Trophoblast cell (in vitro differentiated cells and primary cell): ENCODE results near the gene DOCK2.

Source experiments
- DNase-seq, 2 donors: peaks; one replicate each; pipeline ENCODE4 v3.0.0-alpha.2; 2016
- H2AFZ ChIP-seq: 2 replicates; pipeline ENCODE4 v1.6.1; 2013; ENCODE audit warnings: low read length, moderate library complexity, mild to moderate bottlenecking; ENCODE audit not compliant: insufficient read depth, poor library complexity
- H2AK5ac ChIP-seq: 2 replicates; pipeline ENCODE4 v1.6.1; 2013; ENCODE audit warnings: mild to moderate bottlenecking, low read length
- H2BK120ac ChIP-seq: 2 replicates; pipeline ENCODE4 v1.6.1; 2013; ENCODE audit warnings: low read length, mild to moderate bottlenecking, moderate library complexity; ENCODE audit not compliant: insufficient read depth, poor library complexity
- H2BK12ac ChIP-seq: 2 replicates; pipeline ENCODE4 v1.6.1; 2013; ENCODE audit warnings: mild to moderate bottlenecking, low read length, moderate library complexity
- H2BK5ac ChIP-seq: 2 replicates; pipeline ENCODE4 v1.6.1; 2013; ENCODE audit warnings: low read length, low read depth, moderate library complexity, mild to moderate bottlenecking; ENCODE audit not compliant: poor library complexity
- H3K14ac ChIP-seq: 2 replicates; pipeline ENCODE4 v1.6.1; 2013; ENCODE audit warnings: mild to moderate bottlenecking, low read length
- H3K18ac ChIP-seq: 2 replicates; pipeline ENCODE4 v1.6.1; 2013; ENCODE audit warnings: mild to moderate bottlenecking, low read length
- H3K23ac ChIP-seq: 2 replicates; pipeline ENCODE4 v1.6.1; 2013; ENCODE audit warnings: low read length
- H3K27ac ChIP-seq: 2 replicates; pipeline ENCODE4 v1.5.1; 2013; ENCODE audit warnings: low read depth, mild to moderate bottlenecking, inconsistent platforms, low read length, moderate library complexity
- H3K27me3 ChIP-seq: 2 replicates; pipeline ENCODE4 v1.6.1; 2013; ENCODE audit warnings: inconsistent platforms, mild to moderate bottlenecking, low read length, moderate library complexity; ENCODE audit not compliant: insufficient read depth
- H3K36me3 ChIP-seq, 2 experiments: 1 replicate in 1 of 2; 2 replicates in 1 of 2; pipeline ENCODE4 v1.6.1; 2013; ENCODE audit warnings: low read length in 2 of 2, mild to moderate bottlenecking in 2 of 2, moderate library complexity in 1 of 2; ENCODE audit not compliant: insufficient read depth in 2 of 2, control insufficient read depth in 1 of 2
- H3K4ac ChIP-seq: 2 replicates; pipeline ENCODE4 v1.6.1; 2013; ENCODE audit warnings: low read depth, mild to moderate bottlenecking, low read length, moderate library complexity
- H3K4me1 ChIP-seq, 2 experiments: 1 replicate in 1 of 2; 2 replicates in 1 of 2; pipeline ENCODE4 v1.6.1; 2013; ENCODE audit warnings: low read length in 2 of 2, mild to moderate bottlenecking in 2 of 2, moderate library complexity in 1 of 2; ENCODE audit not compliant: insufficient read depth in 2 of 2, control insufficient read depth in 1 of 2
- H3K4me2 ChIP-seq: 2 replicates; pipeline ENCODE4 v1.6.1; 2013; ENCODE audit warnings: inconsistent platforms, mild to moderate bottlenecking, low read length, moderate library complexity
- H3K4me3 ChIP-seq: 2 replicates; pipeline ENCODE4 v1.5.1; 2013; ENCODE audit warnings: mild to moderate bottlenecking, low read depth, low read length, inconsistent platforms
- H3K79me1 ChIP-seq: one replicate; pipeline ENCODE4 v1.6.1; 2013; ENCODE audit warnings: low read length
- H3K79me2 ChIP-seq: 2 replicates; pipeline ENCODE4 v1.6.1; 2013; ENCODE audit warnings: low read length, mild to moderate bottlenecking; ENCODE audit not compliant: control insufficient read depth, insufficient read depth, poor library complexity
- H3K9ac ChIP-seq: 2 replicates; pipeline ENCODE4 v1.6.1; 2013; ENCODE audit warnings: mild to moderate bottlenecking, low read length
- H3K9me3 ChIP-seq: 2 replicates; pipeline ENCODE4 v1.6.1; 2013; ENCODE audit warnings: low read depth, mild to moderate bottlenecking, control low read depth, inconsistent platforms, low read length; ENCODE audit not compliant: insufficient read depth
- H4K12ac ChIP-seq: 2 replicates; pipeline ENCODE4 v1.6.1; 2013; ENCODE audit warnings: low read depth, mild to moderate bottlenecking, low read length, moderate library complexity
- H4K8ac ChIP-seq: 2 replicates; pipeline ENCODE4 v1.6.1; 2013; ENCODE audit warnings: low read depth, mild to moderate bottlenecking, low read length, moderate library complexity
- H4K91ac ChIP-seq: one replicate; pipeline ENCODE4 v1.6.1; 2013; ENCODE audit warnings: low read depth, mild to moderate bottlenecking, low read length, moderate library complexity
- WGBS: extraction: QIAGEN DNeasy Blood & Tissue Kit; methylation state at CpG from one replicate; pipeline ENCODE4 v1.1.7; 2013; ENCODE audit warnings: missing lambda C conversion rate; ENCODE audit not compliant: insufficient read length, insufficient coverage; ENCODE audit errors: extremely low coverage; 5-methylcytosine and 5-hydroxymethylcytosine counted together

The DOCK2 gene

DNA sequence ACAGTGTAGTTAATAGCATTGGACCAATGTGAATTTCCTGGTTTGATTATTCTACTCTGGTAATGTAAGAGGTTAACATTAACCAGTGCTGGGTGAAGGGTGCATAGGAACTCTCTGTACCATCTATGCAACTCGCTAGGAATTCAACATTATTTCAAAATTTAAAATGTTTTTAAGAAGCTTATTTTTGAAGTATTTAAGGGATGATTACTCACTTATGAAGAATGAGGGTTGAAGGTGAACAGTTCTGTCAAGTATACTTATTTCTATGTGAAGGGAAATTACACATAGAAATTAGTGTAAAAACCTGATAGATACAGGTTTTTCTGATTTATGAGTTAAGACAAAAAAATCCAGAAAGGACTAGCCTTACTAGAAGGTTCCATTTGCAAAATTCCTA is 177.4 kb downstream of the DOCK2 start:
- no CpG with 5 or more reads among the region's 1 CpG for WGBS
- H3K18ac ChIP-seq, result no peak overlapping the region
- H2AK5ac ChIP-seq, result no peak overlapping the region
- no peak overlapping the region for H3K4ac ChIP-seq
- no peak overlapping the region for H2BK5ac ChIP-seq
- H2BK12ac ChIP-seq, result no peak overlapping the region
- H4K91ac ChIP-seq, result no peak overlapping the region
- no peak overlapping the region for H2AFZ ChIP-seq
- H4K12ac ChIP-seq, result no peak overlapping the region
- H3K4me3 ChIP-seq, result no peak overlapping the region
- DNase-seq, result peak in 1 of 2 donors; percentile 57
- H3K4me2 ChIP-seq, result no peak overlapping the region
- H3K79me2 ChIP-seq, result no peaks in the 10 kb centered on the region
- no peak overlapping the region for H3K14ac ChIP-seq
- H3K9me3 ChIP-seq, result no peaks in the 10 kb centered on the region
- no peak overlapping the region for H2BK120ac ChIP-seq
- H3K9ac ChIP-seq, result no peak overlapping the region
- no peak overlapping the region for H3K27ac ChIP-seq
- no peaks in the 10 kb centered on the region for H3K36me3 ChIP-seq
- no peaks in the 10 kb centered on the region for H3K27me3 ChIP-seq
- H4K8ac ChIP-seq, result no peak overlapping the region
- H3K4me1 ChIP-seq, result no peaks in the 10 kb centered on the region
- H3K23ac ChIP-seq, result no peak overlapping the region
- no peaks in the 10 kb centered on the region for H3K79me1 ChIP-seq

DNA sequence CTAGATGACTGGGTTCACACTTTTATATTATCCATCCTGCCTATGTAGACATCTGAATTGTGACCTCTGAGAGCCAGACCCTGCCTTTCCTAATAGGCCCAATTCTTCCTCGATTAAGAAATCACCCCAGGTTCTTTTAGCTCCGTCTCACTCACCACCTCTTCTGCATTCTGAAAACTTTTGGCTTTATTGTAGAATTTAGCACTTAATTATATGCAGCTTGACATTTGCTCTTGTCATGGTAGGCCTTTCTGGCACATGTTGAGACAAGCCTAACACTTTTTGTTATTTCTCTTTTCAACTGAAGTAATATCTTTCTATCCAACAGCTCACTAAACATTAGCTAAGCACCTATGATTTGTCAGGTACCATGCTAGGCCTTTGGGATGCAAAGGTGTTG is 180.0 kb downstream of the DOCK2 start:
- no peak overlapping the region for H2BK120ac ChIP-seq
- no peak overlapping the region for H4K12ac ChIP-seq
- no peak overlapping the region for H3K4me2 ChIP-seq
- H3K27me3 ChIP-seq, result no peaks in the 10 kb centered on the region
- H3K4me3 ChIP-seq, result no peak overlapping the region
- whole genome bisulfite sequencing, result no CpG with 5 or more reads among the region's 2 CpGs
- H3K79me2 ChIP-seq, result no peaks in the 10 kb centered on the region
- DNase-seq, result no peak
- H4K8ac ChIP-seq, result no peak overlapping the region
- H2AFZ ChIP-seq, result no peak overlapping the region
- no peak overlapping the region for H2AK5ac ChIP-seq
- H3K9me3 ChIP-seq, result no peaks in the 10 kb centered on the region
- H3K4me1 ChIP-seq, result no peaks in the 10 kb centered on the region
- no peak overlapping the region for H2BK5ac ChIP-seq
- no peak overlapping the region for H3K14ac ChIP-seq
- no peak overlapping the region for H3K23ac ChIP-seq
- H3K18ac ChIP-seq, result no peak overlapping the region
- H3K36me3 ChIP-seq, result no peaks in the 10 kb centered on the region
- H2BK12ac ChIP-seq, result no peak overlapping the region
- H4K91ac ChIP-seq, result no peak overlapping the region
- no peaks in the 10 kb centered on the region for H3K79me1 ChIP-seq
- H3K9ac ChIP-seq, result no peak overlapping the region
- H3K4ac ChIP-seq, result no peak overlapping the region
- H3K27ac ChIP-seq, result no peak overlapping the region

DNA sequence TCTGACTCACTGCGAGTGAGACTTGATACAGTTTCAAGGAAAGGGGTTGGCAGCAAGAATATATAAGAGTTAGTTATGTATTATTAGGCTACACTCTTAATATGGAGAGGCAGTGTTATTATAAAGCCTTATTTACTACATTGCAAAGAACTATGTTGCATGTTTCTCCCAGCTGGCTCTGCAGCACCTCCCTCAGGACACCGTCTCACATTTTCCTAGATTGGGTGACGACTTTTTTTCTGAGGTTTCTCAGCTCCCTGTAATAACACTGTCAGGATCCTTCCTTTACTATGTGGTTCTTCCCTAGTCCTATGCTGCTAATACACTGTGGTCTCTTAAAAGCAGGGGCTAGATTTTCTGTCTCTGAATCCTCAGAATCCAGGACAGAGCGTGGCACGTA is 189.5 kb downstream of the DOCK2 start:
- H4K8ac ChIP-seq, result no peak overlapping the region
- H2AK5ac ChIP-seq, result no peak overlapping the region
- DNase-seq, result peak in 1 of 2 donors; percentile 37
- H2BK12ac ChIP-seq, result no peak overlapping the region
- no peak overlapping the region for H3K18ac ChIP-seq
- no peaks in the 10 kb centered on the region for H3K36me3 ChIP-seq
- H4K12ac ChIP-seq, result no peak overlapping the region
- WGBS, result no CpG with 5 or more reads among the region's 5 CpGs
- H3K79me1 ChIP-seq, result no peaks in the 10 kb centered on the region
- no peak overlapping the region for H3K9ac ChIP-seq
- no peak overlapping the region for H3K4me3 ChIP-seq
- H3K4ac ChIP-seq, result no peak overlapping the region
- H3K4me1 ChIP-seq, result no peaks in the 10 kb centered on the region
- no peaks in the 10 kb centered on the region for H3K27me3 ChIP-seq
- H4K91ac ChIP-seq, result no peak overlapping the region
- no peak overlapping the region for H2BK120ac ChIP-seq
- H3K4me2 ChIP-seq, result no peak overlapping the region
- no peak overlapping the region for H3K27ac ChIP-seq
- H3K79me2 ChIP-seq, result no peaks in the 10 kb centered on the region
- no peak overlapping the region for H2BK5ac ChIP-seq
- H2AFZ ChIP-seq, result no peak overlapping the region
- no peak overlapping the region for H3K14ac ChIP-seq
- H3K23ac ChIP-seq, result no peak overlapping the region
- no peaks in the 10 kb centered on the region for H3K9me3 ChIP-seq

DNA sequence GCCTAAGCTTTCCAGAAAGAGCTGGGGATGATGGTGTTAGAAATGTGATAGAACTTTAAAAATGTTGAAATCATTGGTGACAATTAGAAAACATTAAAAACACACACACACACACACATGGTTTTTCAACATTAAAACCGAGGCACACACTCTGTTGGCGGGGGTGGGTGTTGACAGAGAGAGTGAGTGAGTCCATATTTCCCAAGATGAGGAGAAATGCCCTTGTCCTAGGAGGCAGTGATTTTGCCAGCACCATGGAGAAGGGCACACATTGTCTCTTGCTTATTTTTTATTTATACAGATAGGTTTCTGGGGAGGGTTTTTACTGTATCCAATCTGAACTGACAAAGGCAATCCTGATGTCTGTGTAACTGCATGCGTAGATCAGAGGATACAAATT is 190.7 kb downstream of the DOCK2 start:
- no peak overlapping the region for H3K4me3 ChIP-seq
- H3K4me1 ChIP-seq, result no peaks in the 10 kb centered on the region
- no peak overlapping the region for H4K12ac ChIP-seq
- H3K79me2 ChIP-seq, result no peaks in the 10 kb centered on the region
- no peak overlapping the region for H3K23ac ChIP-seq
- H2BK12ac ChIP-seq, result no peak overlapping the region
- H2AK5ac ChIP-seq, result no peak overlapping the region
- H2BK5ac ChIP-seq, result no peak overlapping the region
- no peak overlapping the region for H3K9ac ChIP-seq
- WGBS, result no CpG with 5 or more reads among the region's 3 CpGs
- H4K8ac ChIP-seq, result no peak overlapping the region
- H3K27ac ChIP-seq, result no peak overlapping the region
- no peak overlapping the region for H4K91ac ChIP-seq
- no peak overlapping the region for H3K14ac ChIP-seq
- no peak overlapping the region for H2AFZ ChIP-seq
- H3K9me3 ChIP-seq, result no peaks in the 10 kb centered on the region
- H3K18ac ChIP-seq, result no peak overlapping the region
- no peak overlapping the region for H3K4ac ChIP-seq
- H2BK120ac ChIP-seq, result no peak overlapping the region
- no peaks in the 10 kb centered on the region for H3K36me3 ChIP-seq
- H3K4me2 ChIP-seq, result no peak overlapping the region
- no peaks in the 10 kb centered on the region for H3K27me3 ChIP-seq
- no peaks in the 10 kb centered on the region for H3K79me1 ChIP-seq
- DNase-seq, result no peak
